Retinal pigment epithelial cell (primary cell): ENCODE results near the gene TSPAN14.

Experiments used
- DNase-seq: peaks from one replicate; pipeline ENCODE4 v3.0.0-alpha.2; 2010; ENCODE audit warnings: low read depth
- H3K4me3 ChIP-seq: 2 replicates; pipeline ENCODE4 v1.5.1; 2011; ENCODE audit warnings: mild to moderate bottlenecking, low read length, control low read depth, moderate library complexity
- TF ChIP-seq, protein P1 (sequence below): conservative IDR thresholded peaks from 2 replicates; pipeline ENCODE4 v1.5.1; 2011; ENCODE audit warnings: low read depth, low read length, control low read depth, inconsistent platforms

TSPAN14 gene, protein sequence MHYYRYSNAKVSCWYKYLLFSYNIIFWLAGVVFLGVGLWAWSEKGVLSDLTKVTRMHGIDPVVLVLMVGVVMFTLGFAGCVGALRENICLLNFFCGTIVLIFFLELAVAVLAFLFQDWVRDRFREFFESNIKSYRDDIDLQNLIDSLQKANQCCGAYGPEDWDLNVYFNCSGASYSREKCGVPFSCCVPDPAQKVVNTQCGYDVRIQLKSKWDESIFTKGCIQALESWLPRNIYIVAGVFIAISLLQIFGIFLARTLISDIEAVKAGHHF

DNA sequence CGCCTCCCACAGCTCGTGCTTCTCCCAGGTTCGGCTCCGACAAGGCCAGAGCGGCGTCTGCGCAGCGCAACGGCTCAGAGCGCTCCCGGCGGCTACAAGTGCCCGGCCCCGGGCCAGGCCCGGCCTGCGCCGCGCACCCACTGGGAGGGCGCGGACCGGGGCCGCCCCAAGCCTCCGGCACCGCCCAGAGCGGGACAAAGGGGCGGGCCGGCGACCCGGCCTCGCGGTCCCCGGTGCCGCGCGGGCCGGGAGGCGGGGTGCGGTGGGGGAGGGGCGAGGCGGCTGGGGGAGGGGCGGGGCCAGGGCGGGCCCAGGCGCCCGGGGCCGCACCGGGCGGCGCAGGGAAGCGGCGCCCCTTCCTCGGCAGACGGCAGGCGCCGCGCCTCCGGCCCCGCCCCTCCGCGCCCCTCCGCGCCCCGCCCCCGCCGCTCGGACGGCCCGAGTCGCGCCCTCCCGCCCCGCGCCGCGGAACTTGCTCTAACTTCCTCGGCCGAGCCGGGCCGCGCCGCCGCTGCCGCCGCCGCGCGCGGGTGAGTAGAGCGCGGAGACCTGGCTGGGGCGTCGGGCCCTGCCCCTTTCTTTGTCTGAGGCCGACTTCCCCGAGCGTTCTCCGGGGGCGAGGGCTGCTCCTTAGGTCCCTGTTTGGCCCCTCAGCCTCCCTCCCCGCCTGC lies at the start of gene TSPAN14:
TSS of gene TSPAN14 (plus strand) at position 469 of the 671 bp plus-strand sequence. CDS start 34,924 bp downstream, outside the sequence.
- TF ChIP-seq, protein P1, sequence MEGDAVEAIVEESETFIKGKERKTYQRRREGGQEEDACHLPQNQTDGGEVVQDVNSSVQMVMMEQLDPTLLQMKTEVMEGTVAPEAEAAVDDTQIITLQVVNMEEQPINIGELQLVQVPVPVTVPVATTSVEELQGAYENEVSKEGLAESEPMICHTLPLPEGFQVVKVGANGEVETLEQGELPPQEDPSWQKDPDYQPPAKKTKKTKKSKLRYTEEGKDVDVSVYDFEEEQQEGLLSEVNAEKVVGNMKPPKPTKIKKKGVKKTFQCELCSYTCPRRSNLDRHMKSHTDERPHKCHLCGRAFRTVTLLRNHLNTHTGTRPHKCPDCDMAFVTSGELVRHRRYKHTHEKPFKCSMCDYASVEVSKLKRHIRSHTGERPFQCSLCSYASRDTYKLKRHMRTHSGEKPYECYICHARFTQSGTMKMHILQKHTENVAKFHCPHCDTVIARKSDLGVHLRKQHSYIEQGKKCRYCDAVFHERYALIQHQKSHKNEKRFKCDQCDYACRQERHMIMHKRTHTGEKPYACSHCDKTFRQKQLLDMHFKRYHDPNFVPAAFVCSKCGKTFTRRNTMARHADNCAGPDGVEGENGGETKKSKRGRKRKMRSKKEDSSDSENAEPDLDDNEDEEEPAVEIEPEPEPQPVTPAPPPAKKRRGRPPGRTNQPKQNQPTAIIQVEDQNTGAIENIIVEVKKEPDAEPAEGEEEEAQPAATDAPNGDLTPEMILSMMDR, result no peak
- no peak for DNase-seq

DNA sequence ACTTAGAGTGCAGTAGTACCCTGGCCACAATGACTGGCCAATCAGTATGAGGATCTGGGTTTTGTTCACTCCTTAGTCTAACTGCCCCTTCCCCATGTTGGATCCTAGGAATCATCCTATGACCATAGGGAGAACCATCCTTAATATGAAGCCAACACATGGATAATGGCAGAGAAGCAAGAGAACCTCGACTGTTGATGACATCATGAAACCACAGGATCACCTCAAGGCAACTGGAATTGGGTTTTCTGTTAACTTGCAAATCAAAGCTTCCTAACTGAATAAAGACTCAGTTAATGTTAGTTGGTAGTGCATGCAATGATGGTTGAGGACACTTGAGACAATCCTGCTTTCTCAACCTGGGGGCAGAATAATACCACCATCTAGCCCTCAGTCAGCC lies 49.1 kb upstream of the TSPAN14 start:
- H3K4me3 ChIP-seq, result no peak overlapping the region
- TF ChIP-seq, protein P1, result no peak
- DNase-seq, result no peak

More for the DNA sequence above, at the start of gene TSPAN14:
- H3K4me3 ChIP-seq, result peak within 1 kb of the TSS; percentile 88

DNA sequence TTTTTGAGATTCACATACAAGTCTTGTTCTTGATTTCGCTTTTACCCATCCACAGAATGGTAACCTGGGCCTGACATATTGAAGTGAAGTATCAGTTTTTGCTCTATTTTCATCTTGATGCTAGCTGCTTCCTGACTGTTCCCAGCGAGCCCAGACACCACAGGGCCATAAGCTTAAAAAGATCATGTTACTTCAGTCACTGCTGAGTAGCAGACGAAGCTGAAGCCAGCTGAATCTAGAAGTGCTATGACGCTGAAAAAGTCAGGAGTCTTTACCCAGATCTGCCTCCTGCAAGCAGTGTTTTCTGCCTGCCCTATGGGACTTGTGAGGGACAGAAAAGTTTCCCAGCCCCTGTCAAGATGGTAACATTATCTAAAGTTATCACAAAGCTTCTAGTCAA lies 48.5 kb upstream of the TSPAN14 start:
- DNase-seq, result no peak
- no peak overlapping the region for H3K4me3 ChIP-seq
- TF ChIP-seq, protein P1, result no peak

DNA sequence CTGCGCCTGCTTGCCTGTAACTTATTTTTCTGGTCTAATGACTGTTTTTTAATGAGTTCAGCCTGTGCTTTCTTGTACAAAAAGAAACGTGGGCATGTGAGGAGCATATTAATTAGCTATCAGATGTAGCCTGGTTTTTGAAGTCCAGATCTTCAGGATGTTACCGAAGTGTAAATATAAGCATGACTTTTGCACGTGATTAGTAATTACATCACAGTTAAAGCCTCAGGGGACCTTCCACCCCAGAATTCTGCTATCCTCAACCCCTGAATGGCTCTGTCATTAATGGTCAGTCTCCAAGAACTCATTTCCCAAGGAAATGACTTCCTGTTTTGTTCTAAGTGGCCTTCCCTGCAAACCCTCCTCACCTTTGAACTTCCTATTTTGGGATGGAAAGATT lies 47.9 kb upstream of the TSPAN14 start:
- H3K4me3 ChIP-seq, result no peak overlapping the region
- no peak for DNase-seq
- TF ChIP-seq, protein P1, result no peak

DNA sequence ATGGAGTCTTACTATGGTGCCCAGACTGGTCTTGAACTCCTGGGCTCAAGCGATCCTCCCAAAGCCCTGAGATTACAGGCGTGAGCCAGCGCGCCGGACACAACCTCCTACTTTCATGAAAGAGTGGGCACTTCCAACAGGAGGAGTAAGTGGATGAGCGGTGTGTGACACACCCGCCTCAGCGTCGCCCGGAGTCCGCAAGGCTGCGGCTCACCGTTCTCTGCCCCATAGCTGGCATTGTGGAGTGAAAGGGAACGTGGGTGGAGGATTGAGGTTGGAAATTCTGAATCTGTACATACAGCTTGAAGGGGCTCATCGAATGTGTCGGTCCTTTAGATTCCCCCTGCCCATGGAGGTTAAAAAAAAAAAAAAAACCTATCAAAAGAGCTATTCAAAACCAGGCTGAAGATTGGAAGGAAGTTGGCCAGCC lies 46.3 kb upstream of the TSPAN14 start:
- no peak for DNase-seq
- peak overlapping the region; percentile 75 for H3K4me3 ChIP-seq
- TF ChIP-seq, protein P1, result no peak

DNA sequence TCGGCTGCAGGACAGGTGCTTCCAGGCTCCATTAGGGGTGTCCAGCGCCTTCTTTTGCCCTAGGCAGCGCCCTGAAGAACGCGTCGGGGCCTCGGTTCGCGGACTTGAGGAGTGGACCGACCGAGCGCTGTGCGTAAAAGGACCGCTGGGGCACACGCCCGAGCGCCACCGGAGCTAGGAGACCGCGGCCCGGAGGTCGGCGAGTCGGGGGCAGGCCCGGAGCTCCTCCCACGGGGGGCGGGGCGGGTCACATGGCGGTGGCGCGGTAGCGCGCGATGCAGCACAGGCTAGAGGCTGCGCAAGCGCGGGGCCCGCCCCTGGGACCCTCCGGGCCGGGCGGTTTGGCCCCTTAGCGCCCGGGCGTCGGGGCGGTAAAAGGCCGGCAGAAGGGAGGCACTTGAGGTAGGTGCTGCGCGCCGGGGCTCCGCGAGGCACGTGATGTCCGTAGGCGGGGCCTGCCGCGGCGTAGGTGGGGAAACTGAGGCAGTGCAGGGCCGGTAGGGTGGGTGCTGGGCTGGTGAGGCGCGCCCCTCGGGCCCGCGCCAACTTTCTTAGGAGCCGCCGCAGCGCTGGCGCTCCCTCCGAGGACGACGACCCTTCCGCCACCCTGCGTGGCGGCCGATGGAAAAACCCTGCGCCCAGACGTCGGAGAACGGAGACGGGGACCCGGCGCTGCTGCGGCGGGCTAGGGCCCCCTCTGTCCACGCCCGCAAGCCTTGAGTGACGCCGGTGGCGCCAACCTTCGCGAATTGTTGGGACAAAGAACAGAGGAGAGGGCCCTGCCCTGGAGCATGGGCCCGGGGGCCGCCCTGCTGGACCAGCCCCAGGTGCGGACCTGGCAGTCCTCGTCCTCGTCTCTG lies 45.6 kb upstream of the TSPAN14 start, which contains the start of gene PRXL2A:
TSS of gene PRXL2A (plus strand) at position 310 of the 860 bp plus-strand sequence. CDS start 11,917 bp downstream, outside the sequence.
- TF ChIP-seq, protein P1, result no peak
- no peak for DNase-seq
- H3K4me3 ChIP-seq, result peak within 1 kb of the TSS; percentile 75
